Subcutaneous adipose tissue (tissue), 4 donors: ENCODE results near the gene RNF125. TPM values are rescaled to one million over a fixed set of nuclear protein-coding genes. Genes with fewer than 3 reads are reported as not detected.

Experiments used
- CTCF ChIP-seq: fragments of 450-650 bp; IDR thresholded peaks from one replicate; pipeline ENCODE4 v1.5.1; 2016; ENCODE audit warnings: low read depth, mild to moderate bottlenecking, control low read depth, antibody characterized with exemption, moderate library complexity
- total RNA-seq, 4 donors: library from RNA; depleted of rRNA; stranded (reverse); fragments of >200 nt; gene quantifications; one replicate each; pipeline ENCODE4 v1.1.0, GENCODE V29; 2016

Gene RNF125
- total RNA-seq, 4 donors from 2014 or later, result 15.6 to 24.9 (median 19.4) TPM

DNA sequence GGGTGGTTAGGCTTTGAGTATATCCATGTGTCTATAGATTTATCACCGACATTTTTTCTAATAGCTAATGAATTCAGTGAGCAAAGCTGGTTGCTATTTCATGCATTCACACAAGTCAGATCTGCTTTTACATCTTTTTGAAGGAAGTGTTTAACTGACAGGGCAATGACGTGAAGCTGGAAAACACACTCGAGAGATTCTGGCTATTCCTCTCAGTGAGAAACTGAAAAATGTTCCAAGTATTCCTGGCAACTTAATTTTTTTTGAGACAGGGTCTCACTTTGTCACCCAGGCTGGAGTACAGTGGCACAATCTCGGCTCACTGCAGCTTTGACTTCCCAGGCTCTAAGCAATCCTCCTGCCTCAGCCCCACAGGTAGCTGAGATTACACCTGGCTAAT, 94.2 kb downstream of the RNF125 start:
- TF ChIP-seq CTCF, result no peak

DNA sequence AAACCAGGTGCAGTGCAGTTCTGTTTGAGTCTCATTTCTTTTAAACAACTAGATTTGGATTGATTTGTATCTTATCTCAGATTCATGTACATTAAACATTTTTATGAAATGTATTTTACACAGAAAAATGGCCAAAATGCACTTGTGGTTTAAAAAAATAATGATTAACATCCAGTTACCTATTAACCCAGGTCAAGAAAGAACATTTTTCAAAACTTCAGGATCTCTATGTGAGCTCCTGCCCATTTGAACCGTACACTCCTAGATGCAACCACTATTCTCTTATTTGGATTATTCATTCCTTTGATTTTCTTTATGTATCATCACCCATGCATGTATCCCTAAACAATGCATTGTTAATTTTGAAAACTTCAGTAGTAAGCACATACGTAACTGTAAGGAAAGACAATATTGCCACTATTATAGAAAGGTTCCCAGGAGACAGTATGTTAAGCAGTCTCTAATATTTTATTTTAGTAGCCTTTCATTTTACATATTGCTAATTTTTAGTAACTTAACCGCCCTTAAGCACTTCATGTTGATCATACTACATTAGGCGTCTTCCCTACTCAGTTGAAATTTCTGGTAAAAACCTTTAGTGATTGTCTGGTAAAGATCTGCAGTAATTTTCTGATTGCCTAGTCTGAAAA, 95.8 kb downstream of the RNF125 start:
- TF ChIP-seq CTCF, result no peak

GRCh38 chr18:32122039-32122438, 103.4 kb downstream of the RNF125 start:
- no peak for TF ChIP-seq CTCF

Other genes starting within 250 kb of the RNF125 start
- gene TRAPPC8, start 75.7 kb upstream of the RNF125 start, total RNA-seq, result 10 to 100 TPM; 36.5 to 49.4 (median 45.1) TPM
- gene RNF138, start 73.0 kb downstream of the RNF125 start, total RNA-seq, result 10 to 100 TPM; 19.7 to 31.6 (median 22.3) TPM
- gene MEP1B, start 171.2 kb downstream of the RNF125 start, total RNA-seq, result not detected